Measurements from ENCODE around the gene ZNF436. TPM values are rescaled to one million over a fixed set of nuclear protein-coding genes. Genes with fewer than 3 reads are reported as not detected.

The ZNF436 gene
- total RNA-seq, 1 experiment from 2014 or later: 14.0 TPM

GRCh38 chr1:23396380-23396779 is 26.7 kb upstream of the ZNF436 start:
- Histone ChIP-seq H3K4me3 (no peak overlapping the region), H4K20me1 (ENCODE audit: insufficient read depth) (no peaks in the 10 kb centered on the region), H3K27me3 (ENCODE audit: insufficient read depth, low read depth) (no peaks in the 10 kb centered on the region), H3K9me3 (ENCODE audit: insufficient read depth, low read depth) (no peaks in the 10 kb centered on the region), H2AFZ (no peak overlapping the region), H3K4me1 (replicated peaks; ENCODE audit: insufficient read depth) (0 out of 2 replicates have a peak, but pooled peaks cover 15% of the 10 kb centered on the region), H3F3A (ENCODE audit: insufficient read depth, low read depth) (no peaks in the 10 kb centered on the region), H3K36me3 (ENCODE audit: low read depth) (no peaks in the 10 kb centered on the region), H3K79me2 (ENCODE audit: low read depth) (no peaks in the 10 kb centered on the region), H3K9me2 (ENCODE audit: insufficient read depth) (no peaks in the 10 kb centered on the region), H3K4me2 (no peak overlapping the region), H3K27ac (no peak overlapping the region)
- TF ChIP-seq CTCF (conservative IDR thresholded peaks at IDR 0.05) (no peak), EZH2 (IDR thresholded peaks at IDR 0.05; ENCODE audit: low read depth) (no peak)
- POLR2A ChIA-PET (ENCODE audit: unreplicated experiment): no interaction called here
- DNase-seq: no peak
- CTCF ChIA-PET: interaction anchor here (0.5 kb wide), 1 partner anchor 211 kb away, joined by 3 read pairs; no protein-coding TSS in a partner anchor
- no TSS peak for BruUV-seq (replicated peaks)
- intact Hi-C loops (cut with micrococcal nuclease; ENCODE audit: unreplicated experiment): no loop called here

- H3K27ac ChIP-seq: no peak overlapping the region
- no TSS peak for BruUV-seq (replicated peaks)
- no peaks in the 10 kb centered on the region for H3K79me2 ChIP-seq (ENCODE audit: low read depth)
- intact Hi-C loops (cut with micrococcal nuclease; ENCODE audit: unreplicated experiment): no loop called here
- POLR2A ChIA-PET (ENCODE audit: unreplicated experiment): no interaction called here
- CTCF ChIA-PET: no interaction called here
- H3K4me1 ChIP-seq (replicated peaks; ENCODE audit: insufficient read depth): 0 out of 2 replicates have a peak, but pooled peaks cover 10% of the 10 kb centered on the region
- H2AFZ ChIP-seq: no peak overlapping the region
- no peak overlapping the region for H3K4me2 ChIP-seq
- DNase-seq: no peak
- H3K4me3 ChIP-seq: no peak overlapping the region
- TF ChIP-seq EZH2 (IDR thresholded peaks at IDR 0.05; ENCODE audit: low read depth) (no peak), CTCF (conservative IDR thresholded peaks at IDR 0.05) (no peak)
- no peaks in the 10 kb centered on the region for H3K36me3 ChIP-seq (ENCODE audit: low read depth)
- no peaks in the 10 kb centered on the region for H3K27me3 ChIP-seq (ENCODE audit: insufficient read depth, low read depth)
- no peaks in the 10 kb centered on the region for H3F3A ChIP-seq (ENCODE audit: insufficient read depth, low read depth)
- no peaks in the 10 kb centered on the region for H3K9me3 ChIP-seq (ENCODE audit: insufficient read depth, low read depth)
- H4K20me1 ChIP-seq (ENCODE audit: insufficient read depth): no peaks in the 10 kb centered on the region
- H3K9me2 ChIP-seq (ENCODE audit: insufficient read depth): no peaks in the 10 kb centered on the region
These were observed 26.2 kb upstream of the ZNF436 start for GRCh38 chr1:23395849-23396248.

GRCh38 chr1:23395154-23395724 is 25.6 kb upstream of the ZNF436 start:
- POLR2A ChIA-PET (ENCODE audit: unreplicated experiment): no interaction called here
- no peaks in the 10 kb centered on the region for H3K9me2 ChIP-seq (ENCODE audit: insufficient read depth)
- CTCF ChIA-PET: interaction anchor here (0.6 to 0.7 kb wide), 2 partner anchors 30 to 51 kb away, joined by 4 read pairs; no protein-coding TSS in a partner anchor
- H3K27ac ChIP-seq: no peak overlapping the region
- intact Hi-C loops (cut with micrococcal nuclease; ENCODE audit: unreplicated experiment): no loop called here
- no peak overlapping the region for H3K4me2 ChIP-seq
- no peak for DNase-seq
- H3K4me3 ChIP-seq: no peak overlapping the region
- BruUV-seq (replicated peaks): no TSS peak
- no peak overlapping the region for H2AFZ ChIP-seq
- H3K27me3 ChIP-seq (ENCODE audit: insufficient read depth, low read depth): no peaks in the 10 kb centered on the region
- no peaks in the 10 kb centered on the region for H4K20me1 ChIP-seq (ENCODE audit: insufficient read depth)
- no peaks in the 10 kb centered on the region for H3F3A ChIP-seq (ENCODE audit: insufficient read depth, low read depth)
- H3K79me2 ChIP-seq (ENCODE audit: low read depth): no peaks in the 10 kb centered on the region
- H3K4me1 ChIP-seq (replicated peaks; ENCODE audit: insufficient read depth): 0 out of 2 replicates have a peak, but pooled peaks cover 10% of the 10 kb centered on the region
- no peaks in the 10 kb centered on the region for H3K36me3 ChIP-seq (ENCODE audit: low read depth)
- no peak for TF ChIP-seq EZH2 (IDR thresholded peaks at IDR 0.05; ENCODE audit: low read depth)
- H3K9me3 ChIP-seq (ENCODE audit: insufficient read depth, low read depth): no peaks in the 10 kb centered on the region

Data from PC-9 (cell line).